ENCODE measurements around the gene SLC5A6. TPM values are rescaled to one million over a fixed set of nuclear protein-coding genes. Genes with fewer than 3 reads are reported as not detected.

The SLC5A6 gene
- total and polyA plus RNA-seq, 2 of the 4 experiments (the other 2 are of a cell fraction) = 28.8 to 34.2 TPM

DNA sequence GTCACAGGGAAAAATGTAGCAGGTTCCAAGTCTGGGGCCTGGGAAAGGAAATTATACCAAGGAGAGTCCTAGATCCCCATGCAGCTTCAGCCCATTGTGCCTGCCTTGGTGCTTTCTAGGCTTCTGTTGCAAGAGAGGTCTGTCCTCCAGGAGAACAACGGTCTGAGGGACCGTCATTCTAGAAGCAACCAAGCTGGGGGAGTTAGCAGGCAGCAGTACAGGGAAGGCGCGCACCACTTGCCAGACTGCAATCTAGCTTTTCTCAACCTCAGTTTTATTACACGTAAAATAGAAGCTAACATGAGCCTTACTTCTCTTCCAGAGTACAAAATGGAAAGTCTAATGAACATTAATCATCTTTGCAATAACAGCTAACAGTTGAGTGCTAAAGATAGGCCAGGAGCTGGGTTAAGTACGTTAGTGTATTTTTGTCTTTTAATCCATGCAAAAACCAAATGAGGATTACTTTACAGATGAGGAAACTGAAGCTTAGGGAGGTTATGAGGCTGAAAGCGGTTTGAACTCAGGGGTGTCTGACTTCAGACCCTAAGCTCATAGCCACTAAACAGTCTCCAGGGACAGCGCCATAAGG, 61.3 kb downstream of the SLC5A6 start:
- H4K8ac ChIP-seq (ENCODE audit: low read depth in 2 of 2, low read length in 2 of 2) = no peak overlapping the region
- no peak overlapping the region for H2BK20ac ChIP-seq (ENCODE audit: low read depth, low read length)
- BruUV-seq (replicated peaks) = no TSS peak
- no peak overlapping the region for H2BK5ac ChIP-seq (ENCODE audit: low read depth, low read length, poor library complexity, severe bottlenecking)
- no peak overlapping the region for H2BK15ac ChIP-seq (ENCODE audit: low read depth, low read length)
- no peaks in the 10 kb centered on the region for H3K36me3 ChIP-seq (ENCODE audit: control insufficient read depth, insufficient read depth, low read length)
- H4K91ac ChIP-seq (ENCODE audit: insufficient read depth, low read depth, low read length) = no peak overlapping the region
- no peak for DNase-seq
- H2AK5ac ChIP-seq (ENCODE audit: low read depth, low read length) = no peak overlapping the region
- no peak for ATAC-seq (ENCODE audit: low read depth)
- H4K20me1 ChIP-seq (ENCODE audit: insufficient read depth, low read length) = no peaks in the 10 kb centered on the region; the same call in 1 of the 2 replicates
- no peak overlapping the region for H2AFZ ChIP-seq (replicated peaks; ENCODE audit: low read length, poor library complexity)
- H3K9me3 ChIP-seq (ENCODE audit: control insufficient read depth, insufficient read depth, low read length) = no peaks in the 10 kb centered on the region
- H3K23ac ChIP-seq (ENCODE audit: low read depth, low read length) = no peak overlapping the region
- no peak overlapping the region for H3K4me3 ChIP-seq (ENCODE audit: insufficient read depth, low read depth, low read length)
- no peaks in the 10 kb centered on the region for H3K4me1 ChIP-seq (ENCODE audit: control insufficient read depth, insufficient read depth, low read length)
- intact Hi-C loops (cut with micrococcal nuclease) = no loop called here
- H2BK120ac ChIP-seq (ENCODE audit: low read depth, low read length) = no peak overlapping the region
- H2AK9ac ChIP-seq (replicated peaks; ENCODE audit: low read depth, low read length, poor library complexity) = no peak overlapping the region
- ChIA-PET CTCF (no interaction called here), POLR2A (ENCODE audit: unreplicated experiment) (no interaction called here)
- no CpG with 5 or more reads among the region's 8 CpGs for WGBS, 2 experiments (ENCODE audit: extremely low coverage in 2 of 2, insufficient read length in 1 of 2)
- H3K4me2 ChIP-seq (ENCODE audit: low read depth, low read length) = no peak overlapping the region
- no peak overlapping the region for H3K4ac ChIP-seq (ENCODE audit: low read depth, low read length)
- no peak overlapping the region for H3K9ac ChIP-seq (ENCODE audit: low read depth, low read length)
- H3K18ac ChIP-seq (ENCODE audit: low read depth, low read length) = no peak overlapping the region
- H3K9me1 ChIP-seq (ENCODE audit: insufficient read depth, low read length) = no peaks in the 10 kb centered on the region; the same call in 1 of the 2 replicates
- peaks cover 31% of the 10 kb centered on the region for H3K27me3 ChIP-seq (ENCODE audit: control insufficient read depth, insufficient read depth, low read length)
- H3K56ac ChIP-seq (ENCODE audit: extremely low read depth, insufficient read depth, low read length) = no peak overlapping the region
- H3K79me1 ChIP-seq (ENCODE audit: low read depth in 1 of 2, low read length in 2 of 2) = no peaks in the 10 kb centered on the region
- TF ChIP-seq RAD21 (IDR thresholded peaks at IDR 0.05; ENCODE audit: low read length) (no peak), SMC3 (IDR thresholded peaks at IDR 0.05; ENCODE audit: low read depth, low read length) (no peak), MAZ (IDR thresholded peaks at IDR 0.05; ENCODE audit: borderline replicate concordance, low read depth, low read length) (no peak), MAFK (IDR thresholded peaks at IDR 0.05; ENCODE audit: low read depth, low read length) (no peak), BHLHE40 (IDR thresholded peaks at IDR 0.05; ENCODE audit: low read depth, low read length) (no peak), RCOR1 (IDR thresholded peaks at IDR 0.05; ENCODE audit: insufficient replicate concordance, low read length) (no peak), FOS (IDR thresholded peaks at IDR 0.05; ENCODE audit: low read depth, low read length) (no peak), POLR2A (IDR thresholded peaks at IDR 0.05; ENCODE audit: low read depth, low read length) (no peak), MXI1 (IDR thresholded peaks at IDR 0.05; ENCODE audit: borderline replicate concordance, low read depth, low read length) (no peak), RFX5 (IDR thresholded peaks at IDR 0.05; ENCODE audit: low read depth, low read length) (no peak), CHD1 (IDR thresholded peaks at IDR 0.05; ENCODE audit: low read depth, low read length) (no peak), CEBPB (IDR thresholded peaks at IDR 0.05; ENCODE audit: low read depth, low read length) (no peak), NFE2L2 (IDR thresholded peaks at IDR 0.05; ENCODE audit: low read depth, low read length) (no peak)
- TF ChIP-seq, protein P1, sequence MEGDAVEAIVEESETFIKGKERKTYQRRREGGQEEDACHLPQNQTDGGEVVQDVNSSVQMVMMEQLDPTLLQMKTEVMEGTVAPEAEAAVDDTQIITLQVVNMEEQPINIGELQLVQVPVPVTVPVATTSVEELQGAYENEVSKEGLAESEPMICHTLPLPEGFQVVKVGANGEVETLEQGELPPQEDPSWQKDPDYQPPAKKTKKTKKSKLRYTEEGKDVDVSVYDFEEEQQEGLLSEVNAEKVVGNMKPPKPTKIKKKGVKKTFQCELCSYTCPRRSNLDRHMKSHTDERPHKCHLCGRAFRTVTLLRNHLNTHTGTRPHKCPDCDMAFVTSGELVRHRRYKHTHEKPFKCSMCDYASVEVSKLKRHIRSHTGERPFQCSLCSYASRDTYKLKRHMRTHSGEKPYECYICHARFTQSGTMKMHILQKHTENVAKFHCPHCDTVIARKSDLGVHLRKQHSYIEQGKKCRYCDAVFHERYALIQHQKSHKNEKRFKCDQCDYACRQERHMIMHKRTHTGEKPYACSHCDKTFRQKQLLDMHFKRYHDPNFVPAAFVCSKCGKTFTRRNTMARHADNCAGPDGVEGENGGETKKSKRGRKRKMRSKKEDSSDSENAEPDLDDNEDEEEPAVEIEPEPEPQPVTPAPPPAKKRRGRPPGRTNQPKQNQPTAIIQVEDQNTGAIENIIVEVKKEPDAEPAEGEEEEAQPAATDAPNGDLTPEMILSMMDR (conservative IDR thresholded peaks at IDR 0.05; ENCODE audit: low read depth, low read length) = no peak
- TF ChIP-seq, protein P2, sequence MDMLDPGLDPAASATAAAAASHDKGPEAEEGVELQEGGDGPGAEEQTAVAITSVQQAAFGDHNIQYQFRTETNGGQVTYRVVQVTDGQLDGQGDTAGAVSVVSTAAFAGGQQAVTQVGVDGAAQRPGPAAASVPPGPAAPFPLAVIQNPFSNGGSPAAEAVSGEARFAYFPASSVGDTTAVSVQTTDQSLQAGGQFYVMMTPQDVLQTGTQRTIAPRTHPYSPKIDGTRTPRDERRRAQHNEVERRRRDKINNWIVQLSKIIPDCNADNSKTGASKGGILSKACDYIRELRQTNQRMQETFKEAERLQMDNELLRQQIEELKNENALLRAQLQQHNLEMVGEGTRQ (IDR thresholded peaks at IDR 0.05; ENCODE audit: low read depth, low read length) = no peak
- TF ChIP-seq, protein P3, sequence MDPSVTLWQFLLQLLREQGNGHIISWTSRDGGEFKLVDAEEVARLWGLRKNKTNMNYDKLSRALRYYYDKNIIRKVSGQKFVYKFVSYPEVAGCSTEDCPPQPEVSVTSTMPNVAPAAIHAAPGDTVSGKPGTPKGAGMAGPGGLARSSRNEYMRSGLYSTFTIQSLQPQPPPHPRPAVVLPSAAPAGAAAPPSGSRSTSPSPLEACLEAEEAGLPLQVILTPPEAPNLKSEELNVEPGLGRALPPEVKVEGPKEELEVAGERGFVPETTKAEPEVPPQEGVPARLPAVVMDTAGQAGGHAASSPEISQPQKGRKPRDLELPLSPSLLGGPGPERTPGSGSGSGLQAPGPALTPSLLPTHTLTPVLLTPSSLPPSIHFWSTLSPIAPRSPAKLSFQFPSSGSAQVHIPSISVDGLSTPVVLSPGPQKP (IDR thresholded peaks at IDR 0.05; ENCODE audit: borderline replicate concordance, low read depth, low read length) = no peak
- in situ Hi-C loops (cut with MboI; ENCODE audit: low sequenced_read_pairs) = no loop called here
- dilution Hi-C loops (cut with HindIII; ENCODE audit: low sequenced_read_pairs, unreplicated experiment) = no loop called here
- no peak overlapping the region for H3K27ac ChIP-seq (ENCODE audit: insufficient read depth, low read length)
- no peak overlapping the region for H4K5ac ChIP-seq (ENCODE audit: low read depth, low read length)
- H3K14ac ChIP-seq (replicated peaks; ENCODE audit: low read depth, low read length) = no peak overlapping the region

Measured in IMR-90 (cell line).